ENCODE measurements around the gene GABPB1.

The GABPB1 gene

GRCh38 chr15:50244153-50244552, 110.8 kb downstream of the GABPB1 start:
- Histone ChIP-seq H2BK12ac (ENCODE audit: low read length) (no peak overlapping the region), H3K36me3 (replicated peaks in 1 of 2; ENCODE audit: control insufficient read depth in 2 of 2, insufficient read depth in 2 of 2, low read length in 2 of 2) (no peaks in the 10 kb centered on the region), H3K4me2 (ENCODE audit: insufficient read depth, low read length, poor library complexity, severe bottlenecking) (no peak overlapping the region), H3K9ac (ENCODE audit: low read depth, low read length, poor library complexity) (no peak overlapping the region), H3K27me3 (ENCODE audit: control insufficient read depth in 3 of 3, insufficient read depth in 3 of 3, low read depth in 1 of 3, low read length in 3 of 3) (peaks cover 0 to 4% (median 0%) of the 10 kb centered on the region in 3 experiments), H3K79me1 (ENCODE audit: low read depth, low read length) (no peaks in the 10 kb centered on the region), H3K14ac (ENCODE audit: low read length) (no peak overlapping the region), H2BK5ac (ENCODE audit: low read length) (no peak overlapping the region), H3K4me3 (ENCODE audit: low read length in 2 of 2) (no peak overlapping the region), H3K23ac (ENCODE audit: low read depth, low read length, poor library complexity) (no peak overlapping the region), H4K8ac (ENCODE audit: low read depth, low read length) (no peak overlapping the region), H3K27ac (replicated peaks; ENCODE audit: low read length) (no peak overlapping the region), H2AFZ (ENCODE audit: low read length) (no peak overlapping the region), H3K4me1 (ENCODE audit: control insufficient read depth in 2 of 2, insufficient read depth in 1 of 2, low read depth in 1 of 2, low read length in 2 of 2) (no peaks in the 10 kb centered on the region), H3K9me3 (replicated peaks in 1 of 2; ENCODE audit: control insufficient read depth in 2 of 2, insufficient read depth in 1 of 2, low read depth in 1 of 2, low read length in 2 of 2) (no peaks in the 10 kb centered on the region), H3K4ac (ENCODE audit: low read length) (no peak overlapping the region), H2BK15ac (ENCODE audit: low read length) (no peak overlapping the region), H2BK120ac (ENCODE audit: low read depth, low read length) (no peak overlapping the region), H4K91ac (ENCODE audit: low read depth, low read length, poor library complexity) (no peak overlapping the region), H3K18ac (ENCODE audit: low read length) (no peak overlapping the region), H2AK5ac (ENCODE audit: low read depth, low read length) (no peak overlapping the region)
- no peak for DNase-seq (ENCODE audit: low spot score)
- no CpG with 5 or more reads among the region's 1 CpG for WGBS, 2 donors (ENCODE audit: extremely low coverage in 2 of 2, insufficient read length in 2 of 2, insufficient replicate concordance in 1 of 2)

GRCh38 chr15:50241684-50242450, 113.1 kb downstream of the GABPB1 start:
- H2AFZ ChIP-seq (ENCODE audit: low read length) = no peak overlapping the region
- no CpG with 5 or more reads among the region's 5 CpGs for WGBS, 2 donors (ENCODE audit: extremely low coverage in 2 of 2, insufficient read length in 2 of 2, insufficient replicate concordance in 1 of 2)
- no peak overlapping the region for H2BK12ac ChIP-seq (ENCODE audit: low read length)
- H2BK120ac ChIP-seq (ENCODE audit: low read depth, low read length) = no peak overlapping the region
- H3K4ac ChIP-seq (ENCODE audit: low read length) = no peak overlapping the region
- no peak overlapping the region for H2BK15ac ChIP-seq (ENCODE audit: low read length)
- no peaks in the 10 kb centered on the region for H3K79me1 ChIP-seq (ENCODE audit: low read depth, low read length)
- H3K4me1 ChIP-seq (ENCODE audit: control insufficient read depth in 2 of 2, insufficient read depth in 1 of 2, low read depth in 1 of 2, low read length in 2 of 2) = no peaks in the 10 kb centered on the region
- H3K9ac ChIP-seq (ENCODE audit: low read depth, low read length, poor library complexity) = no peak overlapping the region
- H3K23ac ChIP-seq (ENCODE audit: low read depth, low read length, poor library complexity) = no peak overlapping the region
- H4K8ac ChIP-seq (ENCODE audit: low read depth, low read length) = no peak overlapping the region
- H3K14ac ChIP-seq (ENCODE audit: low read length) = no peak overlapping the region
- H2AK5ac ChIP-seq (ENCODE audit: low read depth, low read length) = no peak overlapping the region
- H2BK5ac ChIP-seq (ENCODE audit: low read length) = no peak overlapping the region
- peaks cover 0 to 4% (median 0%) of the 10 kb centered on the region in 3 experiments for H3K27me3 ChIP-seq (ENCODE audit: control insufficient read depth in 3 of 3, insufficient read depth in 3 of 3, low read depth in 1 of 3, low read length in 3 of 3)
- H3K9me3 ChIP-seq (replicated peaks in 1 of 2; ENCODE audit: control insufficient read depth in 2 of 2, insufficient read depth in 1 of 2, low read depth in 1 of 2, low read length in 2 of 2) = no peaks in the 10 kb centered on the region
- DNase-seq (ENCODE audit: low spot score) = no peak
- no peak overlapping the region for H3K4me3 ChIP-seq (ENCODE audit: low read length in 2 of 2)
- H3K4me2 ChIP-seq (ENCODE audit: insufficient read depth, low read length, poor library complexity, severe bottlenecking) = no peak overlapping the region
- no peak overlapping the region for H3K27ac ChIP-seq (replicated peaks; ENCODE audit: low read length)
- H4K91ac ChIP-seq (ENCODE audit: low read depth, low read length, poor library complexity) = no peak overlapping the region
- H3K18ac ChIP-seq (ENCODE audit: low read length) = no peak overlapping the region
- H3K36me3 ChIP-seq (replicated peaks in 1 of 2; ENCODE audit: control insufficient read depth in 2 of 2, insufficient read depth in 2 of 2, low read length in 2 of 2) = no peaks in the 10 kb centered on the region

- H3K27ac ChIP-seq (replicated peaks; ENCODE audit: low read length) = no peak overlapping the region
- no peak overlapping the region for H4K8ac ChIP-seq (ENCODE audit: low read depth, low read length)
- H3K9me3 ChIP-seq (replicated peaks in 1 of 2; ENCODE audit: control insufficient read depth in 2 of 2, insufficient read depth in 1 of 2, low read depth in 1 of 2, low read length in 2 of 2) = no peaks in the 10 kb centered on the region
- no peaks in the 10 kb centered on the region for H3K4me1 ChIP-seq (ENCODE audit: control insufficient read depth in 2 of 2, insufficient read depth in 1 of 2, low read depth in 1 of 2, low read length in 2 of 2)
- no peak overlapping the region for H2BK5ac ChIP-seq (ENCODE audit: low read length)
- H2AK5ac ChIP-seq (ENCODE audit: low read depth, low read length) = no peak overlapping the region
- no peaks in the 10 kb centered on the region for H3K79me1 ChIP-seq (ENCODE audit: low read depth, low read length)
- no peaks in the 10 kb centered on the region for H3K36me3 ChIP-seq (replicated peaks in 1 of 2; ENCODE audit: control insufficient read depth in 2 of 2, insufficient read depth in 2 of 2, low read length in 2 of 2)
- H3K23ac ChIP-seq (ENCODE audit: low read depth, low read length, poor library complexity) = no peak overlapping the region
- no peak overlapping the region for H2BK12ac ChIP-seq (ENCODE audit: low read length)
- no peaks in the 10 kb centered on the region for H3K27me3 ChIP-seq (ENCODE audit: control insufficient read depth in 3 of 3, insufficient read depth in 3 of 3, low read depth in 1 of 3, low read length in 3 of 3)
- no peak overlapping the region for H3K4me3 ChIP-seq (ENCODE audit: low read length in 2 of 2)
- H2BK15ac ChIP-seq (ENCODE audit: low read length) = no peak overlapping the region
- no peak overlapping the region for H3K4me2 ChIP-seq (ENCODE audit: insufficient read depth, low read length, poor library complexity, severe bottlenecking)
- H3K14ac ChIP-seq (ENCODE audit: low read length) = no peak overlapping the region
- no peak overlapping the region for H2BK120ac ChIP-seq (ENCODE audit: low read depth, low read length)
- H3K4ac ChIP-seq (ENCODE audit: low read length) = no peak overlapping the region
- H4K91ac ChIP-seq (ENCODE audit: low read depth, low read length, poor library complexity) = no peak overlapping the region
- no peak overlapping the region for H3K18ac ChIP-seq (ENCODE audit: low read length)
- no CpG with 5 or more reads among the region's 2 CpGs for WGBS, 2 donors (ENCODE audit: extremely low coverage in 2 of 2, insufficient read length in 2 of 2, insufficient replicate concordance in 1 of 2)
- H2AFZ ChIP-seq (ENCODE audit: low read length) = no peak overlapping the region
- no peak for DNase-seq (ENCODE audit: low spot score)
- no peak overlapping the region for H3K9ac ChIP-seq (ENCODE audit: low read depth, low read length, poor library complexity)
Observed at GRCh38 chr15:50238255-50238654, 116.7 kb downstream of the GABPB1 start.

GRCh38 chr15:50236433-50236832, 118.6 kb downstream of the GABPB1 start:
- Histone ChIP-seq H2BK5ac (ENCODE audit: low read length) (no peak overlapping the region), H2BK12ac (ENCODE audit: low read length) (no peak overlapping the region), H2AK5ac (ENCODE audit: low read depth, low read length) (no peak overlapping the region), H3K79me1 (ENCODE audit: low read depth, low read length) (no peaks in the 10 kb centered on the region), H2BK120ac (ENCODE audit: low read depth, low read length) (no peak overlapping the region), H3K4me2 (ENCODE audit: insufficient read depth, low read length, poor library complexity, severe bottlenecking) (no peak overlapping the region), H2BK15ac (ENCODE audit: low read length) (no peak overlapping the region), H3K9me3 (replicated peaks in 1 of 2; ENCODE audit: control insufficient read depth in 2 of 2, insufficient read depth in 1 of 2, low read depth in 1 of 2, low read length in 2 of 2) (no peaks in the 10 kb centered on the region), H2AFZ (ENCODE audit: low read length) (no peak overlapping the region), H3K4ac (ENCODE audit: low read length) (no peak overlapping the region), H3K18ac (ENCODE audit: low read length) (no peak overlapping the region), H3K27ac (replicated peaks; ENCODE audit: low read length) (no peak overlapping the region), H4K8ac (ENCODE audit: low read depth, low read length) (no peak overlapping the region), H3K4me1 (ENCODE audit: control insufficient read depth in 2 of 2, insufficient read depth in 1 of 2, low read depth in 1 of 2, low read length in 2 of 2) (no peaks in the 10 kb centered on the region), H3K4me3 (ENCODE audit: low read length in 2 of 2) (no peak overlapping the region), H3K23ac (ENCODE audit: low read depth, low read length, poor library complexity) (no peak overlapping the region), H3K36me3 (replicated peaks in 1 of 2; ENCODE audit: control insufficient read depth in 2 of 2, insufficient read depth in 2 of 2, low read length in 2 of 2) (no peaks in the 10 kb centered on the region), H3K14ac (ENCODE audit: low read length) (no peak overlapping the region), H3K27me3 (ENCODE audit: control insufficient read depth in 3 of 3, insufficient read depth in 3 of 3, low read depth in 1 of 3, low read length in 3 of 3) (no peaks in the 10 kb centered on the region), H3K9ac (ENCODE audit: low read depth, low read length, poor library complexity) (no peak overlapping the region), H4K91ac (ENCODE audit: low read depth, low read length, poor library complexity) (no peak overlapping the region)
- no CpG with 5 or more reads among the region's 9 CpGs for WGBS, 2 donors (ENCODE audit: extremely low coverage in 2 of 2, insufficient read length in 2 of 2, insufficient replicate concordance in 1 of 2)
- DNase-seq (ENCODE audit: low spot score) = no peak

Data from neuronal stem cell (in vitro differentiated cells).